Transverse colon (tissue), 4 donors: ENCODE measurements around the gene LEO1. TPM values are rescaled to one million over a fixed set of nuclear protein-coding genes. Genes with fewer than 3 reads are reported as not detected.
A peak's percentile ranks its signal among the peaks of the same experiment; 100 is the strongest.

Experiments
- DNase-seq: peaks from one replicate; pipeline ENCODE4 v3.0.0-alpha.2; 2019
- H3K27ac ChIP-seq, 4 donors: fragments of 200-600 bp; sonication (generic); 2 replicates each; pipeline ENCODE4 v1.5.1; 2016 to 2018; ENCODE audit warnings: inconsistent platforms in 4 of 4
- H3K27me3 ChIP-seq: fragments of 200-600 bp; sonication (generic); 2 replicates; pipeline ENCODE4 v1.5.1; 2017; ENCODE audit warnings: inconsistent platforms
- H3K36me3 ChIP-seq, 4 donors: fragments of 200-600 bp; sonication (generic); 2 replicates each; pipeline ENCODE4 v1.5.1; 2017 to 2019; ENCODE audit warnings: inconsistent platforms in 4 of 4
- H3K4me1 ChIP-seq, 4 donors: fragments of 200-600 bp; sonication (generic); 2 replicates each; pipeline ENCODE4 v1.5.1; 2017 to 2020; ENCODE audit warnings: inconsistent platforms in 4 of 4
- H3K4me3 ChIP-seq, 4 donors: fragments of 200-600 bp; sonication (generic); 1 replicate in 1 of 4; 2 replicates in 3 of 4; pipeline versions ENCODE4 v1.5.1 to v1.6.1; 2017 to 2019; ENCODE audit warnings: inconsistent platforms in 4 of 4
- H3K9me3 ChIP-seq, 2 donors: fragments of 200-600 bp; sonication (generic); 2 replicates each; pipeline ENCODE4 v1.5.1; 2017 to 2019; ENCODE audit warnings: inconsistent platforms in 2 of 2
- CTCF ChIP-seq, 5 experiments: fragments of 200-600 bp in 3 of 5; fragments of 450-650 bp in 2 of 5; sonication (generic) in 3 of 5; IDR thresholded peaks; 1 replicate in 2 of 5; 2 replicates in 3 of 5; pipeline ENCODE4 v1.5.1; 2016 to 2017; ENCODE audit warnings: antibody characterized with exemption in 5 of 5, inconsistent platforms in 3 of 5, mild to moderate bottlenecking in 2 of 5, moderate library complexity in 1 of 5
- EP300 ChIP-seq: sonication (generic); formaldehyde crosslinking; IDR thresholded peaks from one replicate; pipeline ENCODE4 v1.6.1; 2017; ENCODE audit warnings: antibody characterized with exemption, low read depth
- POLR2A ChIP-seq: fragments of 450-650 bp; IDR thresholded peaks from one replicate; pipeline ENCODE4 v1.6.1; 2016; ENCODE audit warnings: antibody characterized with exemption, mild to moderate bottlenecking, moderate library complexity
- POLR2AphosphoS5 ChIP-seq, 3 donors: sonication (generic); formaldehyde crosslinking; IDR thresholded peaks; one replicate each; pipeline ENCODE4 v1.6.1; 2016; ENCODE audit warnings: antibody characterized with exemption in 3 of 3
- WGBS, 2 donors: methylation state at CpG; one replicate each; pipeline ENCODE4 v1.1.5; 2018; ENCODE audit warnings: low coverage in 1 of 2; 5-methylcytosine and 5-hydroxymethylcytosine counted together
- in situ Hi-C, 4 donors: fragments of 200-750 bp; cut with MboI; loops; one replicate each; pipeline versions ENCODE4 v1.15.0 to v1.15.1; 2017; ENCODE audit warnings: low sequenced_read_pairs in 3 of 4, low pct_ligation_motif_present in 1 of 4, low pct_unique_long_range_greater_than_20kb in 1 of 4
- intact Hi-C: fragments of 100-400 bp; cut with DNase I; formaldehyde crosslinking; loops from one replicate; pipeline ENCODE4 v1.15.1; 2023; ENCODE audit warnings: low total_unique reads
- total RNA-seq, 4 donors: library from RNA; depleted of rRNA; stranded (reverse); fragments of >200 nt; gene quantifications; one replicate each; pipeline ENCODE4 v1.1.0, GENCODE V29; 2016

The LEO1 gene
- total RNA-seq, 4 donors from 2014 or later = 27.2 to 38.2 (median 30.9) TPM

DNA sequence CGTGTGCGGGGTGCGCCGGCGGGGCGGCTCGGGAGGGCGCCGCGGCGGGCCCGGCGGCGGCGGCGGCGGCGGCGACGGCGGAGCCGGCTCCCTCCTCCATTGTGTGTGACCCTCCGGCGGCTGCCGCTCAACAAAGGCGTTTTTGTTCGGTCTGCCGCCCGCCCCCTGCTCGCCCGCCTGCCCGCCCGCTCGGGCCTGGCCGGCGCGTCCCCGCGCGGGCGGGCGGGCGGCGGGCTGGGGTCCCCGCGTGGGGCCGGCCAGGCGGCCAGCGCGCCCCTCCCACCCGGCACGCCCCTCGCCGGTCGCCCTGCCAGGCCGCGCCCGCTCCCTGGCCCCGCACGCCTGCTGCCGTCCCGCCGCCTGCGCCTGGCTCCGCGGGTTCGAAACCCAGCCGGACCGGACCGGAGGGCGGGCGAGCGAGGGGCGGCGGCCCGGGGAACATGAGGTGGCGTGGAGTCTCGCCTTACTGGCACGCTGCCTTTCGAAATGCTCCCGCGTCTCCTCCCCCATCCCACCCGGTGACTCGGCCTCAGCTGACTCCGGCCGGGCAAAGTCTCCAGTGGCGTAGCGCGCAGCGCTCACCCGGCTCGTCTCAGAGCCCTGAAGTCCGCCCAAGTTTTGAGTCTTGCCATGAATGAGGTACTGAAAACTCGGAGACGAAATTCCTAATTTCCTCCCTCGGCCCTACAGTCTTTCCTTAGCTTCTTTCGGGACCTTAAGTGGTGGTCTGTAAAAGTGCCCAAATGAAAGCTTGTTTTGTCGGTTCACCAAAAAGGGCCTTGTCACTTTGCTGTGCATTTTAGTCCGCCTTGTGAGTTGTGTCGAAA lies 48.0 kb upstream of the LEO1 start:
- in situ Hi-C loops = no loop called here
- Histone ChIP-seq H3K4me1 (peaks cover 9 to 35% (median 32%) of the 10 kb centered on the region in 4 donors), H3K4me3 (peak overlapping the region; percentile 36 to 68 (median 54)), H3K27me3 (no peaks in the 10 kb centered on the region), H3K27ac (peak overlapping the region; percentile 94 to 97 (median 96)), H3K9me3 (no peaks in the 10 kb centered on the region), H3K36me3 (no peaks in the 10 kb centered on the region)
- WGBS, 2 donors = 0 to 1% methylated on average over 3 to 26 of the region's 100 CpGs
- TF ChIP-seq CTCF (IDR thresholded peaks at IDR 0.05) (no peak), POLR2A (peak; percentile 93), POLR2AphosphoS5 (IDR thresholded peaks at IDR 0.05) (peak; percentile 87 to 95 (median 94)), EP300 (peak; percentile 34)
- DNase-seq = peak; percentile 92
- intact Hi-C loops = no loop called here

DNA sequence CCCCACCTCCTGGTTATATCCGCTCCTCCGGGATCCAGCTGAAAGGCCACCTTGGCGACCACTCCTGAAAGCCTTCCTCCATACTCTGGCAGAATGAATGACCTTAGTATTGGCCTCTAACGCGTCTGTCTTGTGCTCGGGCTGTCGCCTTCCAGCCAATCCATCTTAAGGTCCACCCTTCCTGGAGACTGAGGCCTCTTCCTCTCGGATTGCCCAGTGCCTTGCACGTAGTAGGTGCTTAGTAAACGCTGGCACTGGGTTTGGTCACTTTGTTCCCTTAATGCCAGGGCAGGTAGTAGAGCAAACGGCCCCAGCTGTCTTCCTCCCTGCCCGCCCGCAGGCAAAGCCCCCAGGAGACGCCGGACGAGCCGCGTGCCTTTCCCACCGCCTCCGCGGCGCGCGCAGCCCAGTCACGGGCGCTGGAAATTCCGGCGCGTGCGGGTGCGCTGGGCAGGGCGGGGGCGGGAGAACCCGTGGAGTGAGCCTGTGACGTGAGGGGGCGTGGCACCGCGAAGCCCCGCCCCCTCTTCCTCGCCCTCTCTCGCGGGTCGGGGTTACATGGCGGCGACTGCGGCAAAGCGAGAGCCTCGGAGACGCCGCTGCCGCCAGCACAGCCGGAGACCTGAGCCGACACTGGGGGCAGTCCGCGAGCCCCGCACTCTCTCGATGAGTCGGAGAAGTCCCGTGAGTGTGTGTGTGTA lies 47.3 kb upstream of the LEO1 start, which contains the start of gene MAPK6:
MAPK6 (plus strand) TSS at position 527 of the 701 bp plus-strand sequence. CDS start 27,242 bp downstream, outside the sequence.
- H3K4me1 ChIP-seq = peaks cover 9 to 35% (median 31%) of the 10 kb centered on the region in 4 donors
- WGBS, 2 donors = 7% methylated on average over 26 of the region's 59 CpGs; no CpG with 5 or more reads in 1 of the 2 donors
- DNase-seq = peak; percentile 95
- in situ Hi-C loops = no loop called here
- intact Hi-C loops = no loop called here
- H3K27me3 ChIP-seq = no peaks in the 10 kb centered on the region
- no peaks in the 10 kb centered on the region for H3K9me3 ChIP-seq
- H3K27ac ChIP-seq = peak within 1 kb of the TSS; percentile 94 to 97 (median 96)
- no peaks in the 10 kb centered on the region for H3K36me3 ChIP-seq
- H3K4me3 ChIP-seq = peak within 1 kb of the TSS; percentile 36 to 68 (median 54)
- TF ChIP-seq CTCF (IDR thresholded peaks at IDR 0.05) (no peak), POLR2A (peak; percentile 91), EP300 (peak; percentile 5), POLR2AphosphoS5 (IDR thresholded peaks at IDR 0.05) (peak; percentile 94 to 96 (median 95))

DNA sequence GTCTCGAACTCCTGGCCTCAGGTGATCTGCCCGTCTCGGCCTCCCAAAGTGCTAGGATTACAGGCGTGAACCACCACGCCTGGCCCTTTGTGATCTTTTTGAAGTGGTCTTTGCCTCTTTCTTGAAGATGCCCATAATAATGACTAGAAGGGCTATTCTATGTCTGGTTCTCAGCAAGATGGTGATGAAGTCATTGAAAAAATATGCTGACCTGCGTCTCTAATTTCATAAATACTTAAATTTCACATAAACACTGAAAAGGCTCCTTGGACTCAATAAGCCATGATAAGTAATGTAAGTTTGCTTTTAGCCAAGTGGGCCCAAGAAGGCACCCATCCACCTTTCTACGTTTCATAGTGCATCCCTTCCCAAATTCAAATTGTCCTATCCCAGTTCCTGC lies 46.7 kb upstream of the LEO1 start:
- H3K4me3 ChIP-seq = no peak overlapping the region
- DNase-seq = no peak
- intact Hi-C loops (no loop called here), in situ Hi-C loops (no loop called here)
- TF ChIP-seq POLR2A (no peak), EP300 (no peak), POLR2AphosphoS5 (IDR thresholded peaks at IDR 0.05) (no peak), CTCF (IDR thresholded peaks at IDR 0.05) (no peak)
- H3K4me1 ChIP-seq = peaks cover 9 to 30% (median 27%) of the 10 kb centered on the region in 4 donors
- H3K9me3 ChIP-seq = no peaks in the 10 kb centered on the region
- no peaks in the 10 kb centered on the region for H3K36me3 ChIP-seq
- 80 to 96% methylated on average over 1 to 7 of the region's 7 CpGs for WGBS, 2 donors
- peak overlapping the region in 3 of 4 donors; percentile 95 to 97 (median 96) for H3K27ac ChIP-seq
- no peaks in the 10 kb centered on the region for H3K27me3 ChIP-seq

DNA sequence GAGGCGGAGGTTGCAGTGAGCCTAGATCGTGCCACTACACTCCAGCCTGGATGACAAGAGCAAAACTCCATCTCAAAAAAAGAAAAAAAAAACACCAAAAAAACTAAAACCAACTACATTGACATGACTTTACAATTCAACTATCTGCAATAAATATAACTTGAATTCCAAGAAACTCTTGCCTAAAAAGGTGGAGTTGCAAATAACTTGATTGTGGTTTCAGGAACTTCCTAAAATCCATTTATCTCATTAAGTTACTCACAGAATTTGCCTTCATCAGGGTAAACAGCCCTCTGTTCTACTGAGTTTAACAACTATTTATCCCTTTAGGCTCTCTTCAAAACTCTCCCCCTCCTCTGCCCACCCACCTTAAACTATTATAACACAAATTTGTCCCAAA lies 44.7 kb upstream of the LEO1 start:
- intact Hi-C loops (no loop called here), in situ Hi-C loops (no loop called here)
- WGBS, 2 donors = 97% methylated on average over 2 of the region's 2 CpGs; no CpG with 5 or more reads in 1 of the 2 donors
- no peaks in the 10 kb centered on the region for H3K36me3 ChIP-seq
- no peak overlapping the region for H3K27ac ChIP-seq
- H3K4me3 ChIP-seq = no peak overlapping the region
- H3K9me3 ChIP-seq = no peaks in the 10 kb centered on the region
- no peaks in the 10 kb centered on the region for H3K27me3 ChIP-seq
- no peak for DNase-seq
- TF ChIP-seq EP300 (no peak), CTCF (IDR thresholded peaks at IDR 0.05) (no peak), POLR2AphosphoS5 (IDR thresholded peaks at IDR 0.05) (no peak), POLR2A (no peak)
- peaks cover 0 to 24% (median 14%) of the 10 kb centered on the region in 4 donors for H3K4me1 ChIP-seq
